ENCODE measurements around the gene LONRF3. TPM values are rescaled to one million over a fixed set of nuclear protein-coding genes. Genes with fewer than 3 reads are reported as not detected.

The LONRF3 gene
- total and polyA plus RNA-seq, 2 of the 13 experiments (the other 11 are each of a cell fraction or from before 2014, with no cell fraction given), result 4.8 to 11.6 TPM

DNA sequence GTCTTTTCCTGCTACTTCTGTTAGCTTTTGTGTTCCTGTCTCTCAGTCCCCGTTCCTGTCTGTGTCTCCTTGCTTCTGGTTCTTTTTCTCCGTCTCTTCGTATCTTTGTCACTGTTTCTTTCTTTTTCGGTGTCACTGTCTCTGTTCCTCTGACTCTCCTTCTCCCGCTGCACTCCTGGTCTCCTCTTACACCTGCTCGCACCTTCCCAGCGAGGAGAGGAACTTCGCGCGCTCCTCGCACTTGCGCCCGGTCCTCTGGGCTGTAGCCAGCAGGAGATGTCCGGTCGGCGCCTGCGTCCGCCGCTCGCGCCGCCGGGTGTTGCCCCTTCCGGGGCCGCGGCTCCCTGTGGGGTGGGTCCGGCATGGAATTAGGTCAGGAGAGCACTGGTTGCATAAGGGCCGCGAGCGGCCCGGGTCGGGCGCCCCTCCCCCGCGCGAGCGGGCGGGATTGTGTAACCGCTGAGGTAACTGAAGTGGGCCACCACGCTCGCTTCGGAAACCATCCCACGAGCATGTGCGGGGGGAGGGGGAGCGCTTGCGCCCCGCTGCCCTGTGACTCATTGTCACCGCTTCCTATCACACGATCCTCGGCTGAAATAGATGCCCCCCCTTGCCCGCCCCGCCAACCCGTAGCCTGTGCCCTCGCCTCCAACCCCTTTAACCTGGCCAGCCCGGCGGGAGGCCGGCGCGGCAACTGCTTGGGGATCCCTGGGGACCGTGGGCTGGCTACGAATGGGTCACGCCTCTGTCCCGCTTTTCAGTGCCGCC, 1.6 kb downstream of the LONRF3 start (continued):
- no peak for TF ChIP-seq THAP9 (CRISPR knock-in tag; IDR thresholded peaks at IDR 0.05; ENCODE audit: borderline replicate concordance)
- TF ChIP-seq GMEB1 (CRISPR knock-in tag; IDR thresholded peaks at IDR 0.05; ENCODE audit: borderline replicate concordance), result no peak
- TF ChIP-seq ZNF260 (CRISPR knock-in tag; IDR thresholded peaks at IDR 0.05; ENCODE audit: borderline replicate concordance, low read depth), result no peak
- 0 out of 2 replicates have a peak, but pooled peaks have one; percentile 17 for TF ChIP-seq PHF8 (CRISPR knock-in tag; IDR thresholded peaks at IDR 0.05)
- TF ChIP-seq SP5 (CRISPR knock-in tag; IDR thresholded peaks at IDR 0.05; ENCODE audit: borderline replicate concordance, low read depth), result no peak
- TF ChIP-seq ZFP91 (CRISPR knock-in tag; IDR thresholded peaks at IDR 0.05; ENCODE audit: borderline replicate concordance), result peak; percentile 28; the same call in 1 of the 2 replicates
- no peak for TF ChIP-seq ZNF720 (CRISPR knock-in tag; IDR thresholded peaks at IDR 0.05)
- no peak for TF ChIP-seq ZNF619 (CRISPR knock-in tag; IDR thresholded peaks at IDR 0.05)
- TF ChIP-seq ATAD3A (CRISPR knock-in tag; IDR thresholded peaks at IDR 0.05), result no peak
- peak; percentile 43; the same call in 1 of the 2 replicates for TF ChIP-seq ZNF350 (CRISPR knock-in tag; IDR thresholded peaks at IDR 0.05; ENCODE audit: borderline replicate concordance, low read depth)
- TF ChIP-seq, protein P1, sequence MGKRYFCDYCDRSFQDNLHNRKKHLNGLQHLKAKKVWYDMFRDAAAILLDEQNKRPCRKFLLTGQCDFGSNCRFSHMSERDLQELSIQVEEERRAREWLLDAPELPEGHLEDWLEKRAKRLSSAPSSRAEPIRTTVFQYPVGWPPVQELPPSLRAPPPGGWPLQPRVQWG (CRISPR knock-in tag; IDR thresholded peaks at IDR 0.05; ENCODE audit: borderline replicate concordance, low read depth), result no peak
- no peak for TF ChIP-seq ZNF850 (CRISPR knock-in tag; conservative IDR thresholded peaks at IDR 0.05)
- no peak for TF ChIP-seq ETS1 (CRISPR knock-in tag; IDR thresholded peaks at IDR 0.05)
- no peak for TF ChIP-seq ZNF512B (CRISPR knock-in tag; IDR thresholded peaks at IDR 0.05; ENCODE audit: borderline replicate concordance)
- TF ChIP-seq MIXL1 (CRISPR knock-in tag; IDR thresholded peaks at IDR 0.05), result no peak
- TF ChIP-seq ATF7 (IDR thresholded peaks at IDR 0.05), result no peak
- peak; percentile 57; the same call in 1 of the 2 replicates for TF ChIP-seq ATF7 (CRISPR knock-in tag; IDR thresholded peaks at IDR 0.05)
- TF ChIP-seq ZNF234 (CRISPR knock-in tag; conservative IDR thresholded peaks at IDR 0.05), result no peak

All from HepG2 (cell line).